Endodermal cell (in vitro differentiated cells): Measurements from ENCODE around the gene TTLL1. TPM values are rescaled to one million over a fixed set of nuclear protein-coding genes. Genes with fewer than 3 reads are reported as not detected.
A peak's percentile ranks its signal among the peaks of the same experiment; 100 is the strongest.

ENCODE experiments used
- DNase-seq: peaks from one replicate; pipeline ENCODE4 v3.0.0-alpha.2; 2017
- H3K27ac ChIP-seq: 2 replicates; pipeline ENCODE4 v1.5.1; 2013; ENCODE audit warnings: mild to moderate bottlenecking, low read depth, low read length, moderate library complexity
- H3K27me3 ChIP-seq: 2 replicates; pipeline ENCODE4 v1.6.1; 2013; ENCODE audit warnings: mild to moderate bottlenecking, low read length, moderate library complexity; ENCODE audit not compliant: insufficient read depth, control insufficient read depth, poor library complexity, severe bottlenecking
- H3K36me3 ChIP-seq: 2 replicates; pipeline ENCODE4 v1.7.0; 2013; ENCODE audit warnings: mild to moderate bottlenecking, low read length, moderate library complexity; ENCODE audit not compliant: control insufficient read depth, insufficient read depth
- H3K4me1 ChIP-seq: one replicate; pipeline ENCODE4 v1.7.0; 2013; ENCODE audit warnings: low read length; ENCODE audit not compliant: control insufficient read depth, insufficient read depth
- H3K4me3 ChIP-seq: 2 replicates; pipeline ENCODE4 v1.5.1; 2013; ENCODE audit warnings: mild to moderate bottlenecking, low read length, moderate library complexity
- H3K9ac ChIP-seq: 2 replicates; pipeline ENCODE4 v1.6.1; 2013; ENCODE audit warnings: mild to moderate bottlenecking, low read length, moderate library complexity; ENCODE audit not compliant: poor library complexity, severe bottlenecking; ENCODE audit errors: extremely low read depth
- H3K9me3 ChIP-seq: 2 replicates; pipeline ENCODE4 v1.6.1; 2013; ENCODE audit warnings: mild to moderate bottlenecking, low read length, moderate library complexity; ENCODE audit not compliant: control insufficient read depth
- H3K27ac Mint-ChIP-seq: 2 replicates; pipeline ENCODE4 v1.8.0; 2020; ENCODE audit warnings: mixed read lengths
- H3K27me3 Mint-ChIP-seq: 2 replicates; pipeline ENCODE4 v1.8.0; 2021; ENCODE audit warnings: mild to moderate bottlenecking, mixed read lengths; ENCODE audit not compliant: insufficient read depth
- H3K36me3 Mint-ChIP-seq: 2 replicates; pipeline ENCODE4 v1.8.0; 2020; ENCODE audit warnings: low read depth, mixed read lengths
- H3K4me1 Mint-ChIP-seq: 2 replicates; pipeline ENCODE4 v1.8.0; 2020; ENCODE audit warnings: mixed read lengths
- H3K4me3 Mint-ChIP-seq: 2 replicates; pipeline ENCODE4 v1.8.0; 2020; ENCODE audit warnings: mild to moderate bottlenecking, moderate library complexity, mixed read lengths
- H3K9me3 Mint-ChIP-seq: 2 replicates; pipeline ENCODE4 v1.8.0; 2020; ENCODE audit warnings: mild to moderate bottlenecking, mixed read lengths
- CTCF ChIP-seq: fragments of 200-600 bp; sonication (generic); conservative IDR thresholded peaks from 2 replicates; pipeline ENCODE4 v1.5.0; 2021; ENCODE audit warnings: antibody characterized with exemption, mild to moderate bottlenecking
- WGBS, 2 experiments: methylation state at CpG; one replicate each; pipeline versions ENCODE4 v1.1.5 to v1.1.7; 2013; ENCODE audit warnings: missing lambda C conversion rate in 2 of 2, mixed read lengths in 1 of 2; ENCODE audit not compliant: insufficient coverage in 1 of 2, insufficient read length in 1 of 2; 5-methylcytosine and 5-hydroxymethylcytosine counted together
- total RNA-seq, 2 donors: library from RNA; stranded (reverse); fragmentation: NEBNext Ultra II Directional in 1 of 2; extraction: Animal tissue kit (Norgen Biotek cat#: 25700) in 1 of 2; gene quantifications; 2 replicates in 1 of 2; 3 replicates in 1 of 2; pipeline ENCODE4 v1.2.1, GENCODE V29; 2021

Gene TTLL1
- total RNA-seq, 2 donors from 2014 or later: 6.9 to 10.4 TPM

- Mint-ChIP-seq H3K27ac (no peak overlapping the region), H3K27me3 (no peaks in the 10 kb centered on the region), H3K36me3 (peaks cover 19% of the 10 kb centered on the region), H3K4me1 (peaks cover 36% of the 10 kb centered on the region), H3K4me3 (no peak overlapping the region), H3K9me3 (no peaks in the 10 kb centered on the region)
- TF ChIP-seq CTCF: peak; percentile 67
- Histone ChIP-seq H3K4me1 (peaks cover 4% of the 10 kb centered on the region), H3K36me3 (peaks cover 28% of the 10 kb centered on the region), H3K9me3 (no peaks in the 10 kb centered on the region), H3K27me3 (no peaks in the 10 kb centered on the region), H3K4me3 (no peak overlapping the region), H3K27ac (no peak overlapping the region), H3K9ac (no peak overlapping the region)
- 80 to 81% methylated on average over 5 to 9 of the region's 9 CpGs for whole genome bisulfite sequencing, 2 experiments
- peak; percentile 71 for DNase-seq
Observed at GRCh38 chr22:42990131-42990838, 98.9 kb downstream of the TTLL1 start.

Other genes with a start within 250 kb of the TTLL1 start
- gene ARFGAP3, start 232.1 kb downstream of the TTLL1 start, total RNA-seq: 10 to 100 TPM; 20.5 to 36.9 TPM
- gene PACSIN2, start 74.2 kb downstream of the TTLL1 start, total RNA-seq: 10 to 100 TPM; 60.7 to 61.4 TPM
- gene BIK, start 21.4 kb upstream of the TTLL1 start, total RNA-seq: 10 to 100 TPM in 1 of 2 donors, 1 to 10 TPM in 1; 5.8 to 13.3 TPM
- 10 to 100 TPM; 17.1 to 19.9 TPM for gene MCAT, start 54.0 kb upstream of the TTLL1 start, total RNA-seq
- 10 to 100 TPM in 1 of 2 donors, 1 to 10 TPM in 1; 9.6 to 12.3 TPM for gene TSPO, start 62.2 kb upstream of the TTLL1 start, total RNA-seq
- gene TTLL12, start 97.7 kb upstream of the TTLL1 start, total RNA-seq: 10 to 100 TPM; 49.8 to 71.0 TPM